Hepatocyte (in vitro differentiated cells): ENCODE data around the gene ITFG1. TPM values are rescaled to one million over a fixed set of nuclear protein-coding genes. Genes with fewer than 3 reads are reported as not detected.

ENCODE experiments used
- DNase-seq: peaks from one replicate; pipeline ENCODE4 v3.0.0-alpha.2; 2016; ENCODE audit warnings: low spot score
- H2AFZ ChIP-seq: fragments of 200-600 bp; sonication (generic); 2 replicates; pipeline ENCODE4 v1.6.0; 2016; ENCODE audit warnings: antibody characterized with exemption, mild to moderate bottlenecking
- H3K27ac ChIP-seq: fragments of 200-600 bp; sonication (generic); 2 replicates; pipeline ENCODE4 v1.5.1; 2016; ENCODE audit warnings: mild to moderate bottlenecking
- H3K27me3 ChIP-seq: fragments of 200-600 bp; sonication (generic); 2 replicates; pipeline ENCODE4 v1.6.1; 2016
- H3K36me3 ChIP-seq: fragments of 200-600 bp; sonication (generic); replicated peaks from 2 replicates; pipeline ENCODE4 v1.5.1; 2016; ENCODE audit warnings: low read depth; ENCODE audit not compliant: insufficient read depth
- H3K4me1 ChIP-seq: fragments of 200-600 bp; sonication (generic); 2 replicates; pipeline ENCODE4 v1.5.1; 2016; ENCODE audit warnings: mild to moderate bottlenecking, moderate library complexity; ENCODE audit not compliant: insufficient read depth
- H3K4me2 ChIP-seq: fragments of 200-600 bp; sonication (generic); 2 replicates; pipeline ENCODE4 v1.6.0; 2016
- H3K4me3 ChIP-seq: fragments of 200-600 bp; sonication (generic); 2 replicates; pipeline ENCODE4 v1.5.1; 2016; ENCODE audit warnings: mild to moderate bottlenecking
- H3K79me2 ChIP-seq: fragments of 200-600 bp; sonication (generic); 2 replicates; pipeline ENCODE4 v1.6.0; 2017; ENCODE audit warnings: mild to moderate bottlenecking
- H3K9me2 ChIP-seq: fragments of 200-600 bp; sonication (generic); replicated peaks from 2 replicates; pipeline ENCODE4 v1.6.0; 2017; ENCODE audit warnings: mild to moderate bottlenecking; ENCODE audit not compliant: insufficient read depth
- H3K9me3 ChIP-seq: fragments of 200-600 bp; sonication (generic); 2 replicates; pipeline ENCODE4 v1.5.1; 2016; ENCODE audit warnings: low read depth, mild to moderate bottlenecking
- H4K20me1 ChIP-seq: fragments of 200-600 bp; sonication (generic); 2 replicates; pipeline ENCODE4 v1.6.0; 2016; ENCODE audit warnings: mild to moderate bottlenecking; ENCODE audit not compliant: insufficient read depth, poor library complexity, severe bottlenecking
- EZH2 ChIP-seq: fragments of 200-600 bp; sonication (generic); IDR thresholded peaks from 2 replicates; pipeline ENCODE4 v1.6.1; 2016; ENCODE audit warnings: antibody characterized with exemption, mild to moderate bottlenecking, borderline replicate concordance
- EZH2phosphoT487 ChIP-seq: fragments of 200-600 bp; sonication (generic); IDR thresholded peaks from one replicate; pipeline ENCODE4 v1.6.1; 2018; ENCODE audit warnings: antibody characterized with exemption, mild to moderate bottlenecking, low read depth, moderate library complexity; ENCODE audit not compliant: unreplicated experiment, severe bottlenecking
- WGBS: methylation state at CpG from one replicate; pipeline ENCODE4 v1.1.6; 2016; ENCODE audit warnings: low lambda C conversion rate; ENCODE audit errors: missing lambda C conversion rate; 5-methylcytosine and 5-hydroxymethylcytosine counted together
- polyA plus RNA-seq: library from polyadenylated mRNA; unstranded; fragments of >200 nt; fragmentation: Nextera tagmentation; extraction: Ambion mirVana; gene quantifications from 2 replicates; pipeline ENCODE4 v1.2.1, GENCODE V29; 2016
- total RNA-seq: library from RNA; depleted of rRNA; stranded (reverse); fragments of >200 nt; gene quantifications from 2 replicates; pipeline ENCODE4 v1.2.3, GENCODE V29; 2014
- TF ChIP-seq, protein P1 (sequence below): fragments of 200-600 bp; sonication (generic); IDR thresholded peaks from 2 replicates; pipeline ENCODE4 v1.5.1; 2016; ENCODE audit warnings: antibody characterized with exemption, mild to moderate bottlenecking; ENCODE audit not compliant: poor library complexity

Gene ITFG1
- total and polyA plus RNA-seq, 2 experiments from 2014 or later: 87.8 to 91.4 TPM

- Histone ChIP-seq H3K79me2 (no peaks in the 10 kb centered on the region), H2AFZ (no peak overlapping the region)
- no peak for DNase-seq
Measured at GRCh38 chr16:47132308-47132707, 328.6 kb downstream of the ITFG1 start.

DNA sequence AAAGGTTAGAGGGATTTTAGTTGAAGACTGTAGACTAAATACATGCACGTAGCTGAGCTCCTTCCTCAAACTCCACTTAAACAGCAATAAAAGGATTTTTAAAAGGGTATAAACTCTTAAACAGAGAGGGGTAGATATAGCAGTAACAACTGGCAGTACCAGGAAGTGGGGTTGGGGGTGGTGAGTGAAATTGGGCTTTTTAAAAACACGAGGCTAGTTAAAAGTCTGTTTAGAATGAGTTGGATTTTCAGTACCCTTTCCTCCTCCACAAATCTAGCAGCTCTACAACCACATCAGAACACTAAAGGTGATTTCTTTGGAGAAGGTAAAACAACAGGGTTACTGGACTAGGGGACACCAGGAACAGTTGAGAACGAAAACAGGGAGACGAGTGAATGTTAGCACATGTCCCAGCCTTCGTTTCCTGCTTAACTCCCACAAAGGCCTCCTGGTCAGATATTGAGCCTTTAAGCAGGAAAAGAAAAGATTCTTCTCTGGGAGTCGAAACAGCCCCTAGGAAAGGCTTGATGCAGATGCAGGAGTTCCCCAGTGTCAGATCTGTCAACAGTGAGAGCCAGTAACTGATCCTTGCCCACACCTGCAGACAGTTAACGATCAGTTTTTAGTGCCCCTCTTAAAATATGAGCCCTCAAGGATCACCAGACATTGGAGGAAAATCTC is 331.0 kb downstream of the ITFG1 start:
- H3K79me2 ChIP-seq: no peaks in the 10 kb centered on the region
- H3K9me3 ChIP-seq: no peaks in the 10 kb centered on the region
- H4K20me1 ChIP-seq: no peaks in the 10 kb centered on the region
- H3K4me2 ChIP-seq: no peak overlapping the region
- H3K9me2 ChIP-seq: no peaks in the 10 kb centered on the region
- H3K4me1 ChIP-seq: no peaks in the 10 kb centered on the region
- WGBS: 58% methylated on average over 7 of the region's 7 CpGs
- H3K4me3 ChIP-seq: no peak overlapping the region
- H3K36me3 ChIP-seq: no peaks in the 10 kb centered on the region
- no peak overlapping the region for H2AFZ ChIP-seq
- no peaks in the 10 kb centered on the region for H3K27me3 ChIP-seq
- no peak for DNase-seq
- H3K27ac ChIP-seq: no peak overlapping the region
- TF ChIP-seq EZH2 (no peak), EZH2phosphoT487 (no peak)
- TF ChIP-seq, protein P1, sequence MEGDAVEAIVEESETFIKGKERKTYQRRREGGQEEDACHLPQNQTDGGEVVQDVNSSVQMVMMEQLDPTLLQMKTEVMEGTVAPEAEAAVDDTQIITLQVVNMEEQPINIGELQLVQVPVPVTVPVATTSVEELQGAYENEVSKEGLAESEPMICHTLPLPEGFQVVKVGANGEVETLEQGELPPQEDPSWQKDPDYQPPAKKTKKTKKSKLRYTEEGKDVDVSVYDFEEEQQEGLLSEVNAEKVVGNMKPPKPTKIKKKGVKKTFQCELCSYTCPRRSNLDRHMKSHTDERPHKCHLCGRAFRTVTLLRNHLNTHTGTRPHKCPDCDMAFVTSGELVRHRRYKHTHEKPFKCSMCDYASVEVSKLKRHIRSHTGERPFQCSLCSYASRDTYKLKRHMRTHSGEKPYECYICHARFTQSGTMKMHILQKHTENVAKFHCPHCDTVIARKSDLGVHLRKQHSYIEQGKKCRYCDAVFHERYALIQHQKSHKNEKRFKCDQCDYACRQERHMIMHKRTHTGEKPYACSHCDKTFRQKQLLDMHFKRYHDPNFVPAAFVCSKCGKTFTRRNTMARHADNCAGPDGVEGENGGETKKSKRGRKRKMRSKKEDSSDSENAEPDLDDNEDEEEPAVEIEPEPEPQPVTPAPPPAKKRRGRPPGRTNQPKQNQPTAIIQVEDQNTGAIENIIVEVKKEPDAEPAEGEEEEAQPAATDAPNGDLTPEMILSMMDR: no peak

More at GRCh38 chr16:47132308-47132707, 328.6 kb downstream of the ITFG1 start:
- TF ChIP-seq EZH2: no peak
- TF ChIP-seq, protein P1: peak; percentile 14
- no peaks in the 10 kb centered on the region for H3K36me3 ChIP-seq
- H4K20me1 ChIP-seq: no peaks in the 10 kb centered on the region
- H3K4me3 ChIP-seq: no peak overlapping the region
- H3K4me2 ChIP-seq: no peak overlapping the region
- no peaks in the 10 kb centered on the region for H3K9me3 ChIP-seq
- no peaks in the 10 kb centered on the region for H3K4me1 ChIP-seq
- no peak overlapping the region for H3K27ac ChIP-seq
- H3K9me2 ChIP-seq: no peaks in the 10 kb centered on the region
- no peaks in the 10 kb centered on the region for H3K27me3 ChIP-seq

DNA sequence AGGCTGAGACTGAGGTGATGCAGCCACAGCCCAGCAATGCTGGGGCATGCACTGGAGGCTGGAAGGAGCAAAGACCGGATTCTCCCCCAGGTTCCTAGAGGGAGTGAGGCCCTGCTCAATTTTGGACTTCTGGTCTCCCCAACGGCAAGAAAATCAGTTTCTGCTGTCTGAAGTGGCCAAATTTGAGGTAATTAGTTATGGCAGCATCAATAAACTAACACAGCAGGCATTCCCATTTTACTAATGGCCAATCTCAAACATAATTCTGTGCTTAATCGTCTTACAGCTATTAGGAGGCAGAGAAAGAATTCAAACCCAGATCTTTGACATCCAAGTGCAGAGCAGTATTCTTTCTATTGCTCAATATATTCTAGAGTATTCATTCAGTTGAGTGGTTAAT is 333.3 kb downstream of the ITFG1 start:
- no peak overlapping the region for H2AFZ ChIP-seq

More for the DNA sequence above, 333.3 kb downstream of the ITFG1 start:
- Histone ChIP-seq H3K9me2 (no peaks in the 10 kb centered on the region), H3K27me3 (no peaks in the 10 kb centered on the region), H4K20me1 (no peaks in the 10 kb centered on the region), H3K4me2 (no peak overlapping the region), H3K4me3 (no peak overlapping the region), H3K4me1 (no peaks in the 10 kb centered on the region), H3K9me3 (no peaks in the 10 kb centered on the region), H3K36me3 (no peaks in the 10 kb centered on the region), H3K79me2 (no peaks in the 10 kb centered on the region), H3K27ac (no peak overlapping the region)
- TF ChIP-seq, protein P1: no peak
- TF ChIP-seq EZH2 (no peak), EZH2phosphoT487 (no peak)
- WGBS: 87% methylated on average over 3 of the region's 3 CpGs
- no peak for DNase-seq
